CD14-positive monocyte (primary cell): ENCODE data around the gene TOX3. TPM values are rescaled to one million over a fixed set of nuclear protein-coding genes. Genes with fewer than 3 reads are reported as not detected.

ENCODE experiments used
- DNase-seq, 3 donors: peaks; one replicate each; pipeline ENCODE4 v3.0.0-alpha.2; 2011 to 2022
- H2AFZ ChIP-seq: 2 replicates; pipeline ENCODE4 v1.6.0; 2012; ENCODE audit warnings: mild to moderate bottlenecking, low read depth, low read length, inconsistent platforms; ENCODE audit not compliant: insufficient read depth, poor library complexity, severe bottlenecking
- H3K27ac ChIP-seq, 2 donors: 1 replicate in 1 of 2; 2 replicates in 1 of 2; pipeline ENCODE4 v1.5.1; 2012 to 2013; ENCODE audit warnings: low read length in 2 of 2, control low read depth in 1 of 2, inconsistent platforms in 1 of 2, low read depth in 1 of 2, mild to moderate bottlenecking in 1 of 2
- H3K27me3 ChIP-seq, 2 donors: one replicate each; pipeline versions ENCODE4 v1.6.0 to v1.6.1; 2011 to 2013; ENCODE audit warnings: low read length in 2 of 2; ENCODE audit not compliant: control insufficient read depth in 2 of 2, insufficient read depth in 2 of 2
- H3K36me3 ChIP-seq, 2 donors: replicated peaks in 1 of 2; 1 replicate in 1 of 2; 2 replicates in 1 of 2; pipeline versions ENCODE4 v1.5.1 to v1.6.1; 2012 to 2013; ENCODE audit warnings: low read length in 2 of 2, control low read depth in 1 of 2, inconsistent platforms in 1 of 2, mild to moderate bottlenecking in 1 of 2; ENCODE audit not compliant: insufficient read depth in 2 of 2, control insufficient read depth in 1 of 2
- H3K4me1 ChIP-seq, 2 donors: 1 replicate in 1 of 2; 2 replicates in 1 of 2; pipeline versions ENCODE4 v1.5.1 to v1.6.1; 2012 to 2013; ENCODE audit warnings: low read length in 2 of 2, control low read depth in 1 of 2, inconsistent platforms in 1 of 2, mild to moderate bottlenecking in 1 of 2, moderate library complexity in 1 of 2; ENCODE audit not compliant: insufficient read depth in 2 of 2, control insufficient read depth in 1 of 2
- H3K4me2 ChIP-seq: replicated peaks from 2 replicates; pipeline ENCODE3; 2012; ENCODE audit warnings: low read length, moderate library complexity, mild to moderate bottlenecking; ENCODE audit not compliant: poor library complexity, severe bottlenecking; ENCODE audit errors: extremely low read depth
- H3K4me3 ChIP-seq, 3 experiments: fragments of 200-600 bp in 1 of 3; sonication (generic) in 1 of 3; replicated peaks in 1 of 3; 1 replicate in 2 of 3; 2 replicates in 1 of 3; pipeline ENCODE4 v1.5.1; 2011 to 2013; ENCODE audit warnings: low read length in 3 of 3, mild to moderate bottlenecking in 3 of 3, control low read depth in 2 of 3, low read depth in 2 of 3, inconsistent platforms in 1 of 3, moderate library complexity in 1 of 3
- H3K79me2 ChIP-seq: 2 replicates; pipeline ENCODE4 v1.6.0; 2012; ENCODE audit warnings: mild to moderate bottlenecking, control low read depth, inconsistent platforms, low read length, moderate library complexity; ENCODE audit not compliant: insufficient read depth
- H3K9ac ChIP-seq: 2 replicates; pipeline ENCODE4 v1.6.0; 2017; ENCODE audit warnings: low read length, mild to moderate bottlenecking; ENCODE audit not compliant: insufficient read depth, poor library complexity, severe bottlenecking
- H3K9me3 ChIP-seq, 2 donors: replicated peaks in 1 of 2; 1 replicate in 1 of 2; 2 replicates in 1 of 2; pipeline versions ENCODE4 v1.5.1 to v1.6.1; 2012 to 2013; ENCODE audit warnings: low read length in 2 of 2, control low read depth in 1 of 2; ENCODE audit not compliant: control insufficient read depth in 1 of 2, insufficient read depth in 1 of 2
- H4K20me1 ChIP-seq: 2 replicates; pipeline ENCODE4 v1.6.0; 2012; ENCODE audit warnings: mild to moderate bottlenecking, low read length, control low read depth, moderate library complexity; ENCODE audit not compliant: insufficient read depth
- H3K27ac Mint-ChIP-seq, 7 donors: one replicate each; pipeline ENCODE4 v1.8.0; 2020; ENCODE audit warnings: mild to moderate bottlenecking in 7 of 7, mixed read lengths in 7 of 7, moderate library complexity in 6 of 7, inconsistent platforms in 2 of 7
- H3K27me3 Mint-ChIP-seq, 3 donors: one replicate each; pipeline ENCODE4 v1.8.0; 2021 to 2022; ENCODE audit warnings: low read depth in 3 of 3, mild to moderate bottlenecking in 3 of 3, mixed read lengths in 3 of 3, moderate library complexity in 3 of 3, inconsistent platforms in 1 of 3
- H3K36me3 Mint-ChIP-seq, 2 donors: one replicate each; pipeline ENCODE4 v1.8.0; 2020; ENCODE audit warnings: mixed read lengths in 2 of 2, inconsistent platforms in 1 of 2, mild to moderate bottlenecking in 1 of 2
- H3K4me1 Mint-ChIP-seq: one replicate; pipeline ENCODE4 v1.8.0; 2020; ENCODE audit warnings: mild to moderate bottlenecking, mixed read lengths
- H3K4me3 Mint-ChIP-seq, 2 donors: one replicate each; pipeline ENCODE4 v1.8.0; 2020; ENCODE audit warnings: mild to moderate bottlenecking in 2 of 2, mixed read lengths in 2 of 2, moderate library complexity in 1 of 2
- H3K9me3 Mint-ChIP-seq, 7 donors: one replicate each; pipeline ENCODE4 v1.8.0; 2020 to 2022; ENCODE audit warnings: mixed read lengths in 7 of 7, mild to moderate bottlenecking in 6 of 7, moderate library complexity in 6 of 7, inconsistent platforms in 2 of 7
- CTCF ChIP-seq: fragments of 200-600 bp; IDR thresholded peaks from one replicate; pipeline ENCODE4 v1.8.0; 2022; ENCODE audit warnings: antibody characterized with exemption, mild to moderate bottlenecking
- WGBS: methylation state at CpG from one replicate; pipeline ENCODE4 v1.1.5; 2013; ENCODE audit warnings: missing lambda C conversion rate; ENCODE audit not compliant: insufficient coverage; 5-methylcytosine and 5-hydroxymethylcytosine counted together
- intact Hi-C, 2 donors: fragments of 100-400 bp; cut with micrococcal nuclease; formaldehyde crosslinking; loops; one replicate each; pipeline versions ENCODE4 v1.15.0 to v1.15.1; 2023
- polyA plus RNA-seq, 3 donors: library from polyadenylated mRNA; depleted of rRNA in 1 of 3; unstranded in 2 of 3; stranded (reverse) in 1 of 3; fragments of 300-500 nt in 2 of 3; fragments of >200 nt in 1 of 3; fragmentation: Illumina TruSeq in 2 of 3; gene quantifications; 1 replicate in 2 of 3; 2 replicates in 1 of 3; pipeline ENCODE4 v1.2.3, GENCODE V29; 2012 to 2021

Gene TOX3
- polyA plus RNA-seq, 3 donors = not detected

DNA sequence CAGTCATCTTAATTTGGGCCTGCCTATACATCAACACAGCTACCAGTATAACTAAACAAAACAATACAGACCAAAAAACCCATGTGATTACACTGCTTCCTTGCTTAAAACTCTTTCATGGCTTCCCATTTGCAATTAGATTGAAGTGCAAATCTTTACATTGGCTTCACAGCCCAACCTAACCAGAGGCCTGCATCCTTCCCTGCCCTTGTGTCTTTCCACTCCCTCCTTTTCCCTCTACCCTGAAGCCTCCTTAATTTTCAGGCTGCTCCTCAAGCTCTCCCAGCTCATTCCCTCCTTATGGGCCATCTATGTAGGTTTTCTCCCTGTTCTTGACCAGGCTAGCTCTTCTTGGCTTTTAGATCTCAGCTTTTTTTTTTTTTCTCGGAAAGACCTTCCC is 147.8 kb downstream of the TOX3 start:
- H3K9ac ChIP-seq = no peak overlapping the region
- H2AFZ ChIP-seq = no peak overlapping the region
- H3K9me3 ChIP-seq = no peaks in the 10 kb centered on the region
- intact Hi-C loops = no loop called here
- H3K4me2 ChIP-seq = no peak overlapping the region
- H3K27me3 ChIP-seq = no peaks in the 10 kb centered on the region
- no peaks in the 10 kb centered on the region for H3K36me3 ChIP-seq
- H3K27ac ChIP-seq = no peak overlapping the region
- Mint-ChIP-seq H3K27ac (no peak overlapping the region), H3K4me1 (no peaks in the 10 kb centered on the region), H3K9me3 (peaks cover 0 to 9% (median 5%) of the 10 kb centered on the region in 7 donors), H3K27me3 (no peaks in the 10 kb centered on the region), H3K36me3 (no peaks in the 10 kb centered on the region), H3K4me3 (no peak overlapping the region)
- no CpG with 5 or more reads among the region's 1 CpG for WGBS
- DNase-seq = no peak
- H3K79me2 ChIP-seq = no peaks in the 10 kb centered on the region
- H4K20me1 ChIP-seq = no peaks in the 10 kb centered on the region
- no peak for TF ChIP-seq CTCF
- H3K4me1 ChIP-seq = no peaks in the 10 kb centered on the region
- H3K4me3 ChIP-seq = no peak overlapping the region

DNA sequence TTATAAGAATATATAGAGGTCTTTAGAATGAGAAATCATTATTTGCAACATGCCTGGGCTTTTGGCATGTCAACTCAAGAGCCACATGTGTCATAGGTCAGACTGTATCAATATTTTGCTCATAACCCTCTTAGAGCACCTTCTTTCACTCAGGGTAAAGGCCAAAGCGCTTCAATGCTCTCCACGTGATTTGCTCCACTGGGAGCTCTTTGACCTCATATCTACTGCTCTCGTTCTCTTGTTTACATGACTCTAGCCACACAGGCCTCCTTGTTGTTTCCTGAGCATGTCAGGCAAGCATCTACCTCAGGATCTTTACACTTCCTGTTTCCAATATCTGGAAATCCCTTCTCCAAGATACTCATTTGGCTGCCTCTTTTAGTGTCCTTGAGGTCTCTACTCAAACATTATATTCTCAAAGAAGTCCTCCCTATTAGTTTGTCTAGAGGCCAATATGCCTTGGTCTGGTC is 148.4 kb downstream of the TOX3 start:
- H3K4me3 Mint-ChIP-seq = no peak overlapping the region
- no peaks in the 10 kb centered on the region for H3K9me3 ChIP-seq
- H4K20me1 ChIP-seq = no peaks in the 10 kb centered on the region
- H3K79me2 ChIP-seq = no peaks in the 10 kb centered on the region
- WGBS = 28% methylated on average over 3 of the region's 3 CpGs
- no peak for DNase-seq
- H3K27me3 ChIP-seq = no peaks in the 10 kb centered on the region
- H3K36me3 Mint-ChIP-seq = no peaks in the 10 kb centered on the region
- no peak overlapping the region for H3K4me3 ChIP-seq
- TF ChIP-seq CTCF = no peak
- H3K9ac ChIP-seq = no peak overlapping the region
- peaks cover 0 to 9% (median 3%) of the 10 kb centered on the region in 7 donors for H3K9me3 Mint-ChIP-seq
- no peak overlapping the region for H2AFZ ChIP-seq
- intact Hi-C loops = no loop called here
- no peak overlapping the region for H3K4me2 ChIP-seq
- no peaks in the 10 kb centered on the region for H3K4me1 Mint-ChIP-seq
- H3K36me3 ChIP-seq = no peaks in the 10 kb centered on the region
- no peak overlapping the region for H3K27ac ChIP-seq
- H3K27me3 Mint-ChIP-seq = no peaks in the 10 kb centered on the region
- no peaks in the 10 kb centered on the region for H3K4me1 ChIP-seq
- H3K27ac Mint-ChIP-seq = no peak overlapping the region
